ENCODE results near the gene CCNY. TPM values are rescaled to one million over a fixed set of nuclear protein-coding genes. Genes with fewer than 3 reads are reported as not detected.

Gene CCNY
- total and polyA plus RNA-seq, 2 of the 13 experiments (the other 11 are each of a cell fraction or from before 2014, with no cell fraction given), result 48.2 to 54.7 TPM

- peak; percentile 30; the same call in 1 of the 2 replicates for TF ChIP-seq ZNF687 (CRISPR knock-in tag; IDR thresholded peaks at IDR 0.05)
- peak; percentile 73 for TF ChIP-seq ZNF362 (CRISPR knock-in tag; IDR thresholded peaks at IDR 0.05; ENCODE audit: borderline replicate concordance)
- TF ChIP-seq ARID4A (CRISPR knock-in tag; IDR thresholded peaks at IDR 0.05; ENCODE audit: borderline replicate concordance), result peak; percentile 14; the same call in 1 of the 2 replicates
- TF ChIP-seq ZNF609 (CRISPR knock-in tag; IDR thresholded peaks at IDR 0.05; ENCODE audit: borderline replicate concordance), result peak; percentile 28; the same call in 1 of the 2 replicates
- TF ChIP-seq ZSCAN29 (CRISPR knock-in tag; conservative IDR thresholded peaks at IDR 0.05), result 0 out of 2 replicates have a peak, but pooled peaks have one; percentile 26
- TF ChIP-seq RARA (CRISPR knock-in tag; IDR thresholded peaks at IDR 0.05), result 0 out of 2 replicates have a peak, but pooled peaks have one; percentile 8
- peak; percentile 65; the same call in 1 of the 2 replicates for TF ChIP-seq HNF4G (IDR thresholded peaks at IDR 0.05; ENCODE audit: borderline replicate concordance, low read depth, low read length)
- no peak for TF ChIP-seq HNF4G (CRISPR knock-in tag; IDR thresholded peaks at IDR 0.05; ENCODE audit: borderline replicate concordance, low read depth)
- TF ChIP-seq SIX1 (CRISPR knock-in tag; IDR thresholded peaks at IDR 0.05; ENCODE audit: borderline replicate concordance), result peak; percentile 32; the same call in 1 of the 2 replicates
- 0 out of 2 replicates have a peak, but pooled peaks have one; percentile 33 for TF ChIP-seq HNF4A (CRISPR knock-in tag; IDR thresholded peaks at IDR 0.05)
- TF ChIP-seq ZMAT3 (CRISPR knock-in tag; conservative IDR thresholded peaks at IDR 0.05), result no peak
- no peak for TF ChIP-seq ZBTB8A (CRISPR knock-in tag; IDR thresholded peaks at IDR 0.05; ENCODE audit: borderline replicate concordance, low read depth)
These were observed 12.5 kb downstream of the CCNY start (continued) for GRCh38 chr10:35348609-35349388.

All from HepG2 (cell line).